BE2C (cell line): Measurements from ENCODE around the gene TBCCD1.
A peak's percentile ranks its signal among the peaks of the same experiment; 100 is the strongest.

Source experiments
- DNase-seq: peaks from one replicate; pipeline ENCODE4 v3.0.0-alpha.2; 2020
- H3K27me3 ChIP-seq: fragments of 250-450 bp; sonication (Bioruptor Pico); 2 replicates; pipeline ENCODE4 v1.5.1; 2020; ENCODE audit warnings: mild to moderate bottlenecking
- H3K36me3 ChIP-seq: fragments of 250-450 bp; sonication (Bioruptor Pico); 2 replicates; pipeline ENCODE4 v1.5.1; 2020; ENCODE audit warnings: mild to moderate bottlenecking
- H3K4me1 ChIP-seq: fragments of 250-450 bp; sonication (Bioruptor Pico); 2 replicates; pipeline ENCODE4 v1.5.1; 2020
- H3K4me3 ChIP-seq: 2 replicates; pipeline ENCODE4 v1.5.1; 2011; ENCODE audit warnings: low read depth, low read length
- H3K9me3 ChIP-seq: fragments of 250-450 bp; sonication (Bioruptor Pico); 2 replicates; pipeline ENCODE4 v1.5.1; 2020
- TF ChIP-seq, protein P1 (sequence below): IDR thresholded peaks from 2 replicates; pipeline ENCODE4 v1.5.1; 2012; ENCODE audit warnings: mild to moderate bottlenecking, low read depth, low read length

Gene TBCCD1

DNA sequence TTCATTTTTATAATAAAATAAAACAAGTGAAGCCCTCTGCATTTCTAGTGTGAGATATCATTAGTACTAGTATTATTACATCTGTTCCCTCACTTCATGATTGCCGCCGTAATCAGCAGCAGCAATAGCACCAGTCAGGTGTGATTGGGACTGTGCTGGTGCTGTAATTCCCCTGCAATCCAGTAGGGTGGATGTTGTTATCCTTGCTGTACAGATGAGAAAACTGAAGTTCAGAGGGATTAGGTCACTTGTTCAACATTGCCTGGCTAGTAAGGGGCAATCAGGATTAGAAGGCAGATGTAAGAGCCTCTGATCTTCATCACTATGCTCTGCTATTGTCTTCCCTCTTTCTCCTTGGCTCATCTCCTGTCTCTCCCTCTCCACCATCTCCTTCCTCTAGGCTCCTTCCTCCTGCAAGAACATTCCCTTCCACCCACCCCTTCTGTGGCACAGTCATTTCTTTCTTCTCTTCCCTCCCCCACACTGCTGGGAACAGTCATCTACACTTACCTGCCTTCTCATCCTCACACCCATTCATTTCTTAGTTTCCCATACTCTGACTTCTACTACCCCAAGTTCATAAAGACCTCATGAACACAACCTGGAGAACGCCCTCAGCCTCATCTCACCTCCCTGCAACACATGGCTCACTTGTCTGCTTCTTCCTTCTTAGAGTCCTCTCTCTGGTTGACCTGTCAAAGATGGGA, 52.7 kb downstream of the TBCCD1 start:
- H3K36me3 ChIP-seq = no peaks in the 10 kb centered on the region
- no peaks in the 10 kb centered on the region for H3K9me3 ChIP-seq
- no peaks in the 10 kb centered on the region for H3K27me3 ChIP-seq
- TF ChIP-seq, protein P1, sequence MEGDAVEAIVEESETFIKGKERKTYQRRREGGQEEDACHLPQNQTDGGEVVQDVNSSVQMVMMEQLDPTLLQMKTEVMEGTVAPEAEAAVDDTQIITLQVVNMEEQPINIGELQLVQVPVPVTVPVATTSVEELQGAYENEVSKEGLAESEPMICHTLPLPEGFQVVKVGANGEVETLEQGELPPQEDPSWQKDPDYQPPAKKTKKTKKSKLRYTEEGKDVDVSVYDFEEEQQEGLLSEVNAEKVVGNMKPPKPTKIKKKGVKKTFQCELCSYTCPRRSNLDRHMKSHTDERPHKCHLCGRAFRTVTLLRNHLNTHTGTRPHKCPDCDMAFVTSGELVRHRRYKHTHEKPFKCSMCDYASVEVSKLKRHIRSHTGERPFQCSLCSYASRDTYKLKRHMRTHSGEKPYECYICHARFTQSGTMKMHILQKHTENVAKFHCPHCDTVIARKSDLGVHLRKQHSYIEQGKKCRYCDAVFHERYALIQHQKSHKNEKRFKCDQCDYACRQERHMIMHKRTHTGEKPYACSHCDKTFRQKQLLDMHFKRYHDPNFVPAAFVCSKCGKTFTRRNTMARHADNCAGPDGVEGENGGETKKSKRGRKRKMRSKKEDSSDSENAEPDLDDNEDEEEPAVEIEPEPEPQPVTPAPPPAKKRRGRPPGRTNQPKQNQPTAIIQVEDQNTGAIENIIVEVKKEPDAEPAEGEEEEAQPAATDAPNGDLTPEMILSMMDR = peak; percentile 64
- H3K4me3 ChIP-seq = no peak overlapping the region
- DNase-seq = no peak
- peaks cover 37% of the 10 kb centered on the region for H3K4me1 ChIP-seq

DNA sequence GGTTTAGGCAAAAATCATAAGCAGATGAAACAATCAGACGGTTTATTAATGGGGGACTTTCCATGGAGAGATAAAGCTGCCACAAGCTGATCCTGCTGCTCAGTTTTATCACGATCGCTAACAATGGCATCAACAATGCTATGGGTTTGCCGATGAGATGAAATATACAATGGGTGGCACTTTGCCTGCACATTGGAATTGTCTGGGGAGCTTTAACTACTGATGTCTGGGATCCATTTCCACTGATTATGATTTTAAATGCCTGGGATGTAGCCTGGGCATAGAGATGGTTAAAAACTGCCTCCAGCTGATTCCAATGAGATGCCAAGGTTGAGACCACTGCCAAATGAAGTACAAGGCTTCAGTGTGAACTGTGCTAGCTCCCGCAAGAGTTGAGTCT, 53.8 kb downstream of the TBCCD1 start:
- H3K4me1 ChIP-seq = peaks cover 37% of the 10 kb centered on the region
- H3K9me3 ChIP-seq = no peaks in the 10 kb centered on the region
- TF ChIP-seq, protein P1 = no peak
- no peaks in the 10 kb centered on the region for H3K36me3 ChIP-seq
- DNase-seq = no peak
- 0 out of 2 replicates have a peak overlapping the region, but pooled peaks have one; percentile 1 for H3K4me3 ChIP-seq
- H3K27me3 ChIP-seq = no peaks in the 10 kb centered on the region

DNA sequence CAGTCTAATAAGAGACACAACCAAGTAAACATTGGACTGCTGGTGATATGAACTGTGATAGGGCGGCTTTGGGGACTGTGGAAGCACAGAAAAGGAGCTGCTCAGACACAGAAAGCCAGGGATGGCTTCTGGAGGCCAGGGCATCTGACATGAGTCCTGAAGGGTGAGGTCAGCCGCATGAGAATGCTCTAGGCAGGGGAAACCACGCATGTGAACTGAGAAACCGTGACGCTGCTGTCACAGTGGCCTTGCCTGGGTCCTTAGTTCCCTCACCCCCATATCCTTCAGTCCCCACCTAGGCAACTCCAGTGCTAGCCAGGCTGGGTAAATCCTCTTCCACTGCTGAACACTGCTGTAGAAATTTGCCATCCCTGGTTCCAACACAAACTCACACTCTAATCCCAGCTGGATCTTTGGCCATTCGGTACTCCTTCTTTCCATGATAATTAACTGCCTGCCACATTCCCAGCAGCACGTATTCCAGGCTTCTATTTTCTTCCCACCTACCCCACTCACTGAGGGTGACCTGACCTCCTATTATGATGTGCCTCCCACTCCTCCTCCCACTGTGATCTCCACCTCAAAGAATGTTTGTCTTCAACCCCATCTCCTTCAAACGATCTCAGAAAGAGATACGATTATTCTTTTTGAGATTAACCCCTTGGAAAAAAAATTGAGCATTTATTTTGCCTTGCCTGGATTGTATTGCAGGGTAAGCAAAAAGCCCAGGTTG, 54.4 kb downstream of the TBCCD1 start:
- H3K36me3 ChIP-seq = no peaks in the 10 kb centered on the region
- no peaks in the 10 kb centered on the region for H3K27me3 ChIP-seq
- TF ChIP-seq, protein P1 = no peak
- DNase-seq = no peak
- no peak overlapping the region for H3K4me3 ChIP-seq
- no peaks in the 10 kb centered on the region for H3K9me3 ChIP-seq
- peaks cover 37% of the 10 kb centered on the region for H3K4me1 ChIP-seq

DNA sequence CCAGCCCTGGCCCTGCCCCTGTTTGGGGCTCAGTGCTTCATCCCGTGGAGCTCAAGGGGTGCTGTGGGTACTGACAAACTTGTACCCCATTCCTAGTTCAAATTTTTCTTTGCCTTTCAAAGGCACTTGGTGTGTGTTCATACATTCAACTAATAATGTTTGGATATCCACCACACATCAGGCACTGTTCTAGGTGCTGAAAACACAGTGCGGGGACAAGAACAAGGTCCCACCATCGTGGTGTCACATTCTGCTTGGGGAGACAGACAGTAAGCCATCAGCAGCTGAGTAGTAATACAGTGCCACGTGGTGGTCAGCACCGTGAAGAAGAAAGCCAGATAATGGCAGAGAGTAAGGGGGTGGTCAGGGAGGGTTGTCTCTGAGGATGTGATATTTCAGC, 55.4 kb downstream of the TBCCD1 start:
- DNase-seq = no peak
- peaks cover 37% of the 10 kb centered on the region for H3K4me1 ChIP-seq
- H3K36me3 ChIP-seq = no peaks in the 10 kb centered on the region
- H3K27me3 ChIP-seq = no peaks in the 10 kb centered on the region
- no peaks in the 10 kb centered on the region for H3K9me3 ChIP-seq
- no peak overlapping the region for H3K4me3 ChIP-seq
- TF ChIP-seq, protein P1 = no peak

DNA sequence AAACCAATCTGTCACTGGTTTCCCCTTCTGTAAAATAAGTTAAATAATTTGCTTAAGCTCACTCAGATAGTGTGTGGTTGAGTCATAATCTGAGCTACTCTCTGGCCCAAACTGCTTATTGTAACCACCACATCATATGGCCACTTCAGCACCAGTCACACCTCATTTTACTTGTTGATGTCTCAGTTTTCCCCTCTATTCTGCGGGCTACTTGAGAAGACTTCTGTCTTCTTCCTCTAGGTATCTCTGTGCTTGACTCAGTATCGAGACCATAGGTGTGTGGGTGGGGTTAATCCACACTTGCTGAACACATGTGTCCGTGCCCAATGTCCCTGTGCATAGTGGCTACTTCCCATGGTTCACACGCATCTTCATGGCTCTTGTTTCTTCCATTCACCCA, 55.9 kb downstream of the TBCCD1 start:
- H3K27me3 ChIP-seq = no peaks in the 10 kb centered on the region
- H3K36me3 ChIP-seq = no peaks in the 10 kb centered on the region
- H3K9me3 ChIP-seq = no peaks in the 10 kb centered on the region
- H3K4me3 ChIP-seq = no peak overlapping the region
- H3K4me1 ChIP-seq = peaks cover 37% of the 10 kb centered on the region
- DNase-seq = no peak
- TF ChIP-seq, protein P1 = no peak
